ENCODE measurements around the gene AFAP1L2.

GRCh38 chr10:114401195-114401791 is 3.0 kb downstream of the AFAP1L2 start:
- TF ChIP-seq CTCF (conservative IDR thresholded peaks at IDR 0.05; ENCODE audit: low read length) = no peak
- no peak for TF ChIP-seq EZH2phosphoT487 (IDR thresholded peaks at IDR 0.05; ENCODE audit: borderline replicate concordance, low read depth, low read length)
